Measurements from ENCODE around the gene CCDC28B. TPM values are rescaled to one million over a fixed set of nuclear protein-coding genes. Genes with fewer than 3 reads are reported as not detected.

CCDC28B gene
- total and polyA plus RNA-seq, 8 donors: 7.2 to 31.5 (median 24.4) TPM

GRCh38 chr1:32179193-32179442 is 21.3 kb upstream of the CCDC28B start:
- H3K27me3 ChIP-seq: no peaks in the 10 kb centered on the region
- peaks cover 21 to 51% of the 10 kb centered on the region in 2 donors for H3K4me1 ChIP-seq
- peak; percentile 9 for ATAC-seq
- no peak for DNase-seq
- H3K27ac ChIP-seq: peak overlapping the region; percentile 94 to 95
- H3K36me3 ChIP-seq: peaks cover 0 to 27% of the 10 kb centered on the region in 2 donors
- TF ChIP-seq CTCF (IDR thresholded peaks at IDR 0.05): no peak
- H3K4me3 ChIP-seq: peak overlapping the region; percentile 62 to 80
- no peaks in the 10 kb centered on the region for H3K9me3 ChIP-seq
- intact Hi-C loops (cut with DNase I): no loop called here

- Histone ChIP-seq H3K9me3 (no peaks in the 10 kb centered on the region), H3K4me3 (peak within 1 kb of the TSS; percentile 62 to 80), H3K27ac (peak within 1 kb of the TSS; percentile 94 to 95), H3K4me1 (peaks cover 21 to 56% of the 10 kb centered on the region in 2 donors), H3K36me3 (peaks cover 0 to 32% of the 10 kb centered on the region in 2 donors), H3K27me3 (no peaks in the 10 kb centered on the region)
- TF ChIP-seq CTCF (IDR thresholded peaks at IDR 0.05): no peak
- intact Hi-C loops (cut with DNase I): no loop called here
- peak; percentile 87 to 99 (median 94) for DNase-seq
- ATAC-seq: peak; percentile 95
Observed at GRCh38 chr1:32179443-32180185, 20.8 kb upstream of the CCDC28B start, which contains the start of gene TXLNA. TXLNA (plus strand) TSS chr1:32179675; CDS start chr1:32180346, 671 bp downstream.

- intact Hi-C loops (cut with DNase I): no loop called here
- Histone ChIP-seq H3K27me3 (no peaks in the 10 kb centered on the region), H3K4me3 (peak overlapping the region; percentile 62 to 80), H3K4me1 (peaks cover 21 to 63% of the 10 kb centered on the region in 2 donors), H3K36me3 (peaks cover 0 to 40% of the 10 kb centered on the region in 2 donors), H3K27ac (peak overlapping the region; percentile 94 to 95), H3K9me3 (no peaks in the 10 kb centered on the region)
- DNase-seq (peak in 3 of 4 donors; percentile 46 to 86 (median 52)), ATAC-seq (peak; percentile 56)
- TF ChIP-seq CTCF (IDR thresholded peaks at IDR 0.05): no peak
Observed at GRCh38 chr1:32180186-32181060, 20.0 kb upstream of the CCDC28B start.

- Histone ChIP-seq H3K4me3 (peak overlapping the region; percentile 62 to 80), H3K9me3 (no peaks in the 10 kb centered on the region), H3K36me3 (peaks cover 0 to 46% of the 10 kb centered on the region in 2 donors), H3K27ac (peak overlapping the region in 1 of 2 donors; percentile 95), H3K4me1 (peaks cover 21 to 63% of the 10 kb centered on the region in 2 donors), H3K27me3 (no peaks in the 10 kb centered on the region)
- intact Hi-C loops (cut with DNase I): no loop called here
- no peak for ATAC-seq
- no peak for DNase-seq
- no peak for TF ChIP-seq CTCF (IDR thresholded peaks at IDR 0.05)
Observed at GRCh38 chr1:32181065-32181464, 19.3 kb upstream of the CCDC28B start.

- H3K4me3 ChIP-seq: peak overlapping the region; percentile 62 to 80
Observed at GRCh38 chr1:32181563-32181962, 18.8 kb upstream of the CCDC28B start.

More at GRCh38 chr1:32181563-32181962, 18.8 kb upstream of the CCDC28B start:
- ATAC-seq: no peak
- no peak for DNase-seq
- Histone ChIP-seq H3K4me1 (peaks cover 21 to 63% of the 10 kb centered on the region in 2 donors), H3K9me3 (no peaks in the 10 kb centered on the region), H3K27ac (no peak overlapping the region), H3K27me3 (no peaks in the 10 kb centered on the region), H3K36me3 (peaks cover 0 to 51% of the 10 kb centered on the region in 2 donors)
- no peak for TF ChIP-seq CTCF (IDR thresholded peaks at IDR 0.05)
- intact Hi-C loops (cut with DNase I): no loop called here
